KBM-7 (cell line): Measurements from ENCODE around the gene NEO1.
"Not testable (repeated sequence)": the region's sequence is repeated elsewhere in the genome, so short reads cannot be mapped to it uniquely, and the experiment has no call there.

Experiments
- DNase-seq: peaks from one replicate; pipeline ENCODE4 v3.0.0-alpha.2; 2015
- in situ Hi-C: fragments of 300-500 bp; cut with MboI; formaldehyde crosslinking; loops from 2 replicates; pipeline ENCODE4 v1.14.3; 2020; ENCODE audit warnings: low sequenced_read_pairs, low pct_unique_long_range_greater_than_20kb, mixed read lengths

The NEO1 gene

DNA sequence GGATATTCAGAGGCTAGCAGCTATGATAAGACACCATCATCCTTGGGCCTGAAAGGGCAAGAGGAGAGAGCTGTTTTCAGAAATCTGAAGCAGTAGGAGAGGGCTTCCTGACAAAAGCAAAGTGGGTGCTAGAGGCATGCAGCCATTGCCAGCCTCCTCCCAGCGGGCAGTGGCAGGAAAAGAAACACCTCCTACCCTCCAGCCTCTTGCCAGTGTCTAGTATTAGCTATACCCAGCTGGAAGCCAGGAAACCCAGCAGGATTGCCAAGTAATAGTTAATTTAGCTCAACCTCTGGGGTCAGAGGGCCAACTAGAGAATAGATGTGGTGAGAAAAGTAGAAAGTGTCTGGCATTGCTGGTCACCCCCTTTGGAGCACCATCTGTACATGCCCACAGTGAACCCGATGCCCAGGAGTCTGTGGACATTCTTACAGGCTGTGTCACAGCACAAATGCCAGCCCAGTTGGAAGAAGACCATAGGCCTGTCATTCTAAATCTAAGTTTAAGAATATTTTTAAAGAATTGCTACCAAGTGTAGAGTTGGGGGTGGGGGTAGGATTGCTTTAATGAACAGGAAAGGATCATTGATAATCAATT lies 231.2 kb downstream of the NEO1 start:
- in situ Hi-C loops, result no loop called here
- DNase-seq, result no peak

DNA sequence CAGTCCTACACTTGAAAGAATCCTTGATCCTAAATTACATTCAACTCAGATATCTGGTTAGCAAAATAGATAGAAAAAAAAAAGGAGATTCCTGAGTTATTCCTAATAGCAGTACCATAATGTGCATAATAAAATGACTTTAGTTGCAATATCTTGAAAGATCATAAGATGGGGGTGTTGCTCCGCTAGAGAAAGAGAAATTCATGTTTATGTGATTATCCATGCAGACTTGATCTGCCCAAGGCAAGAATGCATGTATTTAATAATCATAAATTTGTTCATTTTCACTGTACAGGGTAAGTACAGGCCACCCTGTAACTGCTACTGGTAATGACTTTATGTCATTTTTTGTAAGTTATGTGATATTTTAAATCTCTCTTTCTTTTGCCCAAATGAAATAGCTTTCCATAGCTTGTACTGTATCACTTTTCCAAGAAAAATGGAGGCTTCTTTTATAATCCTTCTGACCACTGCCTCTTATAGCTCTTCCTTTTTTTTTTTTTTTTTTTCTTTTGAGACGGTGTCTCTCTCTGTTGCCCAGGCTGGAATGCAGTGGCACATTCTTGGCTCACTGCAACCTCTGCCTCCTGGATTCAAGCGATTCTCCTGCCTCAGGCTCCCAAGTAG lies 231.9 kb downstream of the NEO1 start:
- peak; percentile 54 for DNase-seq
- in situ Hi-C loops, result no loop called here

DNA sequence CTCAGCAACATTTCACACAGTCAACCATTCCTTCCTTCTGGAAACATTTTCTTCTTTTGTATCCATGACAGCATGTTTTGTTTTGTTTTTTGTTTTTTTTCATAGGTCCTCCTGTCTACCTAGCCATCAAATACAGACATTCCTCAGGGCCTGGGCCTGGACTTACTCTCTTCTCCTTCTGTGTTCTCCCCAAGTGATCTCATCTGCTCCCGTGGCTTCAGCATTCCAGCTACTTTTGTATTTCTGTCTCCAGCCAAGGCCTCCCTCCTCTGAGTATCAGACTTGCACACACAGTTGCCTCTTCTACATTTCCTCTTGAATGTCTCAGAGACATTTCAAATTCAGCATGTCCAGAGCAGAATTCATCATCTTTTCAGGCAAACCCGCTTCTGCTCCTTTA lies 234.0 kb downstream of the NEO1 start:
- in situ Hi-C loops, result no loop called here
- DNase-seq, result no peak

DNA sequence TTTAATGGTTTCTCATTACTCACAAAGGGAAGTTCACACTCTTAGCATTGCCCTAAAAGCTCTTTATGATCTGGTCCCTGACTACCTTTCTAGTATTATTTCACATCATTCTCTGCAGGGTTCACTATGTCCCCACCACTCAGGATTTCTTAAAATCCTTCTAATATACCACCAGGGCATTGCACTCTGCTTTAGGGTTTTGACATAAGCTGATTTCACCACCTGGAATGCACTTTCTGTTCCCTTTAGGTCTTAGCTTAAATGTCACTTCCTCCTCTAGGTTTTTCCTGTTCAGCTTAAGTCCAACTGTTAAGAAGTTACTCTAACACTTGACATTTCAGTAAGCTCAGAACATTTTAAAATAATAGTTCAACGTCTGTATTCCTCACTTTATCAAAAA lies 234.8 kb downstream of the NEO1 start:
- in situ Hi-C loops, result no loop called here
- DNase-seq, result no peak

DNA sequence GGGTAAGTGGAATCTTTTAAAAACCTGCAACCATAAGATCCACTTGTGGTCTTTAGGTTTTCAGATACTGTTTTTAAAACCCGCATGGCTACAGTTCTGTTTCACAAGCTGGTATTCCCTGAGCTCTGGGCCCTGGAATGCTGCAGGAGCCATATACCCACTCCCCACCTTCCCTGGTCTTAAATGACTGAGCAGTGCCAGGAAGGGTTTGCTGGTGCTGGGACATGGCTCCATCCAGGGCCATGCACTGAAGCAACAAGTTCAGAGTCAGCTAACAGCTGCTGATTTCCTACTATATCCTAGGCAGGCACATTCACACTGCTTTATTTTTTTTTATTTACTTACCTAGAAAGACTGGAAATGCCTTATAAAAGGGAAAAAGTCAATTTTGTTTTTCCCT lies 239.2 kb downstream of the NEO1 start:
- in situ Hi-C loops, result no loop called here
- DNase-seq, result no peak

DNA sequence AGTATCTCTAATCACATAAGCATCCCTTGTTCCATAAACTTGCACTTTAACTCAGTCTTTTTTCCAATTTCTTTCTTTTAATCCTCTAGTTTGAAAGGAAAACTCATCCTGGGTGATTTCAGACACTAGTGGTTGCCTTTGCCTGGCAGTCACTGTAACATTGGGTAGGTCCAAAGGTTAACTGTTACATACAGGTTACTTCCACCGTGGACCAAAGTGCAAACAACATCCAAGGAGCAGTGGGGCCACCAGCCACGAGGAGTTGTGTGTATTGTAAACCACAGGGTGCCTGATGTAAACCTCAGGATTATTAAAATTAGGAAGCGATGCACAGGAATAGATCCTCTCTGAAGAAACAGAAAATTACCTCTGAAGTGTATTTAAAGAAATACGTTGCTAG lies 241.5 kb downstream of the NEO1 start:
- in situ Hi-C loops, result no loop called here
- DNase-seq, result no peak

DNA sequence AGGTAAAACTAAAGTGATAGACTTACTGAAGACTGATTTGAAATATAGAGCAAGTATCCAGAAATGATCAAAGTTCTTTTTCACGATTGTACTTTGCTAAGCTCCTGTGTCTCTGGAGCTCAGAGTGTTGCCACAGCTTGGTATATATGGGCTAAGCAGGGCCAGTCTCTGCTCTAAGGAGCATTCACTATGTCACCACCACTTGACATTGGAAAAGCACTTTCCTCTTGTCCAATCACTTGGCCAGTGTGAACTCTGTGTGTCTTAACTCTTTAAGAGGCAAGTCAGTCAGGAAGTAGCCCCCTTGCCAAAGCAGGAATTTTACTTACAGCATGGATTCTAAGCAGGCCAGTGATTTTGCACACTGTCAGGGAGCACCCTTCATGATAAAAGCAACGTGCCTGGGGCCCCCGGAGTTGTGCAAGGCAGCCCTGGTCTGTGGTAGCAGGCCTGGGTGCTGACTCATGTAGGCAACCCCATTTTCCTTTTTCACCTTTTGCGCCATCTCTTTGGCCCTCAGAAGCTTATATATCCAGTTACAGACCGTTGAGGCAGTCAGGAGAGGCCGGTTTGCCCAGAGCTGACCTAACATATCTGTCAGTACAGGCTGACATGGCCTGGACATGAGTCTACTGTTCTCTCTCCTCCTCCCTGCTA lies 243.5 kb downstream of the NEO1 start:
- in situ Hi-C loops, result no loop called here
- no peak for DNase-seq

DNA sequence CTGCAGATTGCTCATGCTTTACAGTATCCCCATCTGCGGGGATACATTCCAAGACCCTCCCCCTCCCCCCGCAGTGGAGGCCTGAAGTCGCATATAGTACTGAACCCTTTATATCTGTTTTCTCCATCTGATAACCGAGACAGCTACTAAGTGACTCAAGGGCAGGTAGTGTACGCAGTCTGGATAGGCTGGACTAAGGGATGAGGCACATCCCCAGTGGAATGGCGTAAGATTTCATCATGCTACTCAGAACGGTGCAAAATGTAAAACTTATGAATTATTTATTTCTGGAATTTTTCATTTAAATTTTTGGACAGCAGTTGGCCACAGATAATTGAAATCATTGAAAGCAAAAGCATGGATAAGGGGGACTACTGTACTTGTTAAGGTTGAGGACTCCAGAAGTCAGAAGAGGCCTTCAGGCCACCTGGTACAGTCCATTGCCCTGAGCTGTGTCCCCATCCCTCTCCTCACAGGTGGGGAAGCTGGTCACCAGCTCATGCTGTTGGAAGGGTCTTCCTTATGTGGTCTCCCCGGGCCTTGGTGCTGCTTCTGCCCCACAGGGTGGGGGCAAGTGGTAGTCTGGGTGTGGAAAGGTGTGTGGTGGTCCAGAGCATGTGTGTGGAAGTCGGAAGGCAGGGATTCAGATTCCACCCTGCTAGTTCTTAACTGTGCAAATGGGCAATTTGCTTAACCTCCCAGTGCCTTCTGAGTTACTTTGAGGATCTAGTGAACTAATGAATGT lies 244.5 kb downstream of the NEO1 start:
- in situ Hi-C loops, result no loop called here

DNA sequence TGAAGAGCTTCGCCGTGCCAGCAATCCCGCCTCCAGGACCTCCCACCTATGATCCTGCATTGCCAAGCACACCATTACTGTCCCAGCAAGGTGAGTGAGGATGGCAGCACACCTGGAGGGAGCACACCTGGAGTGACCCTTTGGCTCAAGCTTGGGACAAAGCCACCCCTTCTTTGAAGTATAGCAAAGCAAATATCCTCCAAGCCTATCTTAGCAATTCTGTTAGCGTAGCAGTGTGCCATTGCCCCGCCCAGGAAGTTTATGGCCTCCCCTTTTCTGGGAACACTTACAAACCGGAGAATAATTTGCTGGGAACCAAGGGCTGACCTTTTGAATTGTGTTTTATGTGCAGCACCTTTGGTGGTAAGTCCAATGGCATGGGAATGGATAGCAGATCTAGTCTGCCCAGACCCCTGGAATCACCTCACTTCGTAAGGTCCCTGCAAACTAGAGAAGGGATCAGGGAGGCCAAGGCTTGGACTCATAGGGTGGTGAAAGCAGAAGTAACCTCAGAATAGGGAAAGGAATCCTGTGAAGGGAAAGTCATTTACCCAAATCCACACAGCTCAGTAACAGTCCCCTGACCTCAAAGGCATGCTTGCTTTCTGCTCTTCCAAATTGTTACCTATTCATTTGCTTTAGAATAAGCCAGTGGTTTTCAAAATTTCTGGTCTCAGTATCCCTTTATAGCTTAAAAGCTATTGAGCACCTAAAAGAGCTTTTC lies 246.4 kb downstream of the NEO1 start:
- no peak for DNase-seq
- in situ Hi-C loops, result no loop called here

More for the DNA sequence above, 244.5 kb downstream of the NEO1 start:
- DNase-seq, result no peak

DNA sequence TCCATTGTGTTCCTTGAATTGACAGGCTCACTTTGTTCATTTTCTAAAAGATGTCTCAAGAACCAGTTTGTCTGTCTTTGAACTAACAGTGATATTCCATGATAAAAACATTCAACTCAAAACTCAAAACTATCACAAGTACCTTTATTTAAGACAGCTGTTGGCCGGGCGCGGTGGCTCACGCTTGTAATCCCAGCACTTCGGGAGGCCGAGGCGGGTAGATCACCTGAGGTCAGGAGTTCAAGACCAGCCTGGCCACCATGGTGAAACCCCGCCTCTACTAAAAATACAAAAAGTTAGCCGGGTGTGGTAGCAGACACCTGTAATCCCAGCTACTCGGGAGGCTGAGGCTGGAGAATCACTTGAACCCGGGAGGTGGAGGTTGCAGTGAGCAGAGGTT lies 248.0 kb downstream of the NEO1 start:
- DNase-seq, in situ Hi-C loops: not testable (repeated sequence)

DNA sequence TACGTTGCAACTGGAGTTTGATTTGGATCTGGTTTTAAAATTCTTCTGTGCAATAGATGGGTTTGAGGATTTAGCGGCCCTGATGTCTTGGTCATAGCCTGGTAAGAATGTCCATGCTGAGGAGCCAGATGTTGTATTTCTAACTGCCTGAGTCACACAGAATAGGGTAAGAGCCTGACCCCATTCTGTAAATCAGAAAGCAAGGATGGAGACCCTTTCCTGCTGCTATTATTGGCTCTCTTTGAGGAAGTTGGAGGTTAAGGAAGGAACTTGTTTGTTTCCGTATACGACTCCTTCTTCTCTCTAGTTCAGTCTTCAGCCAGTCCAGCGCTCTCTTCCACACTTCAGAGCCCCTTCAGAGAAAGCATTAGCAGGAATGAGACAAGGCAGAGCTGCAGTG lies 251.4 kb downstream of the NEO1 start:
- DNase-seq, result no peak
- in situ Hi-C loops, result no loop called here

DNA sequence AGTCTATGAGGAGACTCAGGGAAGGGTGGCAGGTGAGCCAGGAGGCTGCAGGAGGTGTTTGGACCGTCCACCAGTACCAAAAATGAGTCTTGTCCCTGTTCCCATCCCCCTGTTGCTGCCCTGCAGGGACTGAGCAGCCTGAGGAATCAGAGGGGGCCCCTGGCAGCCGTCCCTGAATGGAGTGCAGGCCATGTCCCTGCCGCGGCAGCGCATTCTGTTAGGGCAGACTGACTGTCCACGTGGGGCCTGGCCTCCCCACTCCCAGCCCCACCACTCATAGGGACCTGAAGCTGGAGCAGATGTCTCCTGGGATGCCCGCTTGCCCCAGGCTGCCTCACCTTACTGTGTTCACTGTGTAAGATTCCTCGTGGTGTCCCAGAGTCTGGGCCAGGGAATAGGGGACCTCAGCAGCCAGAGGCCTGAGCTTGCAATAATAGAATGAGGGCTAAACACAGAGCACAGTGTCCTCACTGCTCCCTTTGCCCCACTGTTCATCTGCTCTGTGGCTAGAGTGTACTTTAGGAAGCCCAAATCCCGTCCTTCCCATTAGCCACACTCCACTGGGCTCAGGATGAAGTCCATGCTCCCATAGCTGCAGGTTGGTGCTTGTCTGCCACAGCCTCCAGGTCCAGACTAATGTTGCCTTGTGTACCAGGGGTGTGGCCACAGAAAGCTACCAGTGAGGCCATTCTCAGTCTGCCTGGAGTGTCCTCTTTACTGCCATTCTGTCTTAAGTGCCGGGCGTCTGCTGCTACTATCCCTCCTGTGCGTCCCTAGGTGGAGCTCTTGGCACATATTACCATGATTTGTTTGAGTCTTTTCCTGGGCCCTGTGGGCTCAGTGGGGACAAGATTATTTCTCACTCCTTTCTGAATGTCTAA lies 253.3 kb downstream of the NEO1 start:
- in situ Hi-C loops, result no loop called here

DNA sequence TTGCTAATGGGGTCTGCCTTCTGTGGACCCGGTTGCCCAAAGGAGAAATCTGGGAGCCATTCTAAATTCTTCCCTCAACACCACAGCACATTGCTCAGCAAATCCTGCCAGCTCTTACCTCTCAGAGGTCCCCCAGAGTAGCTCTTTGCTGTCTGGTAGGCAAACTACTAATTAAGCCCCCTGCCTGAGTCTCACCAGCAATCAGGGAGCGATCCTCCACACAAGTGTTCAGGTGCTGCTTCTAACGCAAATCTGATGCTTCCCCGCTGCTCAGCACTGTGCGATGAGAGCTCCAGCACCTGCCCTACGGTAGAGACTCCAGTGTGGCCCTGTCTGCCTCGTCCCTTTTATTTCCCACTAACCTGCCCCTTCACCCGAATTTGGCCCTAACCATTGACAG lies 256.0 kb downstream of the NEO1 start:
- in situ Hi-C loops, result no loop called here

More for the DNA sequence above, 253.3 kb downstream of the NEO1 start:
- peak; percentile 74 for DNase-seq

DNA sequence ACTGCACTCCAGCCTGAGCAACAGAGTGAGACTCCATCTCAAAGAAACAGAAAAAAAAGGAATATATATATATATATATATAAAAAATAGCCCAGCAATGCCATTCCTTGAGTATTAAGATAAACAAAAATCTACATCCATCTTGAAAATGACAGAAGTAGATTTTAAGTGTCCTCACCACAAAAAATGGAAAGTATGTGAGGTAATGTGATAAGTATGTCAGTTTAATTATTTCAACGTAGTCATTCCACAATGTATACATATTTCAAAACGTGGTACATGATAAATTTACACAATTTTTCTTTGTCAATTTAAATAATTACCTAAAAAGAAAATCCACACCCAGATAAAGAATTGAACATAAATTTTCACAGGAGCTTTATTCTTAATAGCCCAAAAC lies 261.6 kb downstream of the NEO1 start:
- DNase-seq, result no peak
- in situ Hi-C loops, result no loop called here

More for the DNA sequence above, 256.0 kb downstream of the NEO1 start:
- DNase-seq, result no peak

DNA sequence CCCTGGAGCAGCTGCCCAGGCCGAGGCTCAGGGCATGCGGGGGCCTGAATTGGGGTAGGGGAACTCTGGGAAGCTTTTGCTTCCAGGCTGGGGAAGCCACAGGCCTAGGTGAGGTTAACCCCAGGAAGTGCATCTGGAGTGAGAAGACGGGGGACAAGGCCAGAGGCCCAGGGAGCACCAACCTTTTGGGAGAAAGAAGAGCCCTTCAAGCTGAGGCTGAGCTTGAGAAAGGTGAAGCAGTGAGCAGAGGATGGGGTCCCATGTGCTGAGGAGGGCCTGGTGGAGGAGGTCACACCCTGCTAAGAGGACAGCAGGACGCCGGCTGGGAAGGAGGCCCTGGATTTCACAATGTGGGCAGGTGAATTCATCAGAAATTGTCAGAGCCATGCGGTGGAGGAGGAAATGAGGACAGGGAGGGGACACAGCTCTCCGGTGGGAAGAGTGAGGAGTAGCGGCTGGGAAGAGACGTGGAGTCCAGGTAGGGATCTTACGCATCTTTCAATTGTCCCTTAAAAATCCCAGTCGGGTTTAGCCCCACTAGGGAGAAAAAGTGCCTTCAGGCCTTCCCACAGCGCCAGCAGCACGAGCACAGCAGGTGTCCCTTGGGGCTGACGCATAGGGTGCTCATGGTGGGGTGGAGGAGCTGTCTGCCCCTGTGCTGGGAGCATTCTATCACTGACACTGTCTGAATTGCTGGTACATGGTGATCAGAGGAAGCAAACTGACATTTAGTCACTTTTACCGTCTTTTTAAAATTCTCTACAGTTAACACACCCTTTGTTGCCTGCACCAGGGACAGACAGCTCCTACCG lies 265.6 kb downstream of the NEO1 start:
- in situ Hi-C loops, result no loop called here
- DNase-seq, result no peak

DNA sequence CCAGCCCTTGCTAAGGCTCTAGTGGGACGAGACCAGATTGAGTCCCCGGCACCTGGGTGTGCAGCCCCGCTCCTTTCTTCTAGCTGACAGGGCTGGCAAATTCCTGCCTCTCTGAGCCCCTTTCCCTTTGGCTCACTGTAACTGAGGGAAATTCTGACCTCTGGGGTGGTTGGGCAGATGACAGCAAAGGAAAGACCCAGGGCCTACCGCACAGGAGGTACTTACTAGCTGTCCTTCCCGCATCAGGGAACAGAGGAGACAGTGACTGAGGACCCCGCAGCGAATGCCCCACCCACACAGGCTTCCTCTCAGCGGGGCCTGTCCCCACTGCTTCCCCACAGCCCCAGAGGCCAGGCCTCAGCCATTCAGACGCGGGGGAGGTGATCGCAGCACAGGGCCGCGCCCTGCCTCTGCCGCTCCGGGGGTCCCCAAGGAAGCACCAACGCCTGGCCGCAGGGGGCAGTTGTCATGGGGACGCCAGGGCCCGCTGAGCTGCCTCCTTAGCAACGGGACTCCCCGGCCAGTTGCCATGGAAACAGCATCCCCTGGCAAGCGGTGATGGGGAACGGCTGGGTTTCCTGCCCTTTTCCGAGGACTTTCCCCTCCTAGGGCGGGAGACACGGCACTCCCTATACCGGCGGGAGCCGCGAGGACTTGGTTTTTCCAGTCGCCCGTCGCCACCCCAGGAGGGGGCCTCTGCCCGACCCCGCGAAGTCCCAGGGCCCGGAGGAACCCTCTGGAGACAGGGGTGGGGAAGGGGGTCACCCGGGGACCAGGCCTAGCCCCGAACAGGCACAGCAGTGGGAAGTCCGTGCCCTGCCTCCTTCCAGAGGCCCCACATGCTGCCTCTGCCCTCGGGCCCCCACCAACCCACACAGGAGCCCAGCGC lies 266.4 kb downstream of the NEO1 start:
- peak; percentile 25 for DNase-seq
- in situ Hi-C loops, result no loop called here
